ENCODE results near the gene MAP6D1.

DNA sequence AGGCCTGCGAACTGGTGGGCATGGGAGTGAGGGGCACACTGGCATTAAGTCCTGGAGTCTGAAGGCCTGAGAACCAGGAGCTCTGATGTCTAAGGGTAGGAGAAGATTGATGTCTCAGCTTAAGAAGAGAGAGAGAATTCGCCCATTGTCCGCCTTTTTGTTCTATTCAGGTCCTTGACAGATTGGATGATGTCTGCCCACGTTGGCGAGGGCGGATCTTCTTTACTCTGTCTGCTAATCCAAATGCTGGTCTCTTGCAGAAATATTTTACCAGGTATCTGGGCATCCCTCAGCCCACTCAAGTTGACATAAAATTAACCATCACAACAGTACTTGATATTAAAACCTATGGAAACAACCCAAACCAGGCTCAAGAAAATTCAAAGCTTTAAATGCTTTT lies 44.1 kb downstream of the MAP6D1 start:
- TF ChIP-seq POLR2AphosphoS5 (IDR thresholded peaks at IDR 0.05) (no peak), EP300 (conservative IDR thresholded peaks at IDR 0.05; ENCODE audit: poor library complexity, severe bottlenecking) (no peak), CTCF (IDR thresholded peaks at IDR 0.05; ENCODE audit: poor library complexity, severe bottlenecking) (no peak), TAF1 (IDR thresholded peaks at IDR 0.05; ENCODE audit: low read depth) (no peak), RAD21 (conservative IDR thresholded peaks at IDR 0.05) (no peak), MXI1 (conservative IDR thresholded peaks at IDR 0.05; ENCODE audit: poor library complexity, severe bottlenecking) (no peak)
- TF ChIP-seq, protein P1, sequence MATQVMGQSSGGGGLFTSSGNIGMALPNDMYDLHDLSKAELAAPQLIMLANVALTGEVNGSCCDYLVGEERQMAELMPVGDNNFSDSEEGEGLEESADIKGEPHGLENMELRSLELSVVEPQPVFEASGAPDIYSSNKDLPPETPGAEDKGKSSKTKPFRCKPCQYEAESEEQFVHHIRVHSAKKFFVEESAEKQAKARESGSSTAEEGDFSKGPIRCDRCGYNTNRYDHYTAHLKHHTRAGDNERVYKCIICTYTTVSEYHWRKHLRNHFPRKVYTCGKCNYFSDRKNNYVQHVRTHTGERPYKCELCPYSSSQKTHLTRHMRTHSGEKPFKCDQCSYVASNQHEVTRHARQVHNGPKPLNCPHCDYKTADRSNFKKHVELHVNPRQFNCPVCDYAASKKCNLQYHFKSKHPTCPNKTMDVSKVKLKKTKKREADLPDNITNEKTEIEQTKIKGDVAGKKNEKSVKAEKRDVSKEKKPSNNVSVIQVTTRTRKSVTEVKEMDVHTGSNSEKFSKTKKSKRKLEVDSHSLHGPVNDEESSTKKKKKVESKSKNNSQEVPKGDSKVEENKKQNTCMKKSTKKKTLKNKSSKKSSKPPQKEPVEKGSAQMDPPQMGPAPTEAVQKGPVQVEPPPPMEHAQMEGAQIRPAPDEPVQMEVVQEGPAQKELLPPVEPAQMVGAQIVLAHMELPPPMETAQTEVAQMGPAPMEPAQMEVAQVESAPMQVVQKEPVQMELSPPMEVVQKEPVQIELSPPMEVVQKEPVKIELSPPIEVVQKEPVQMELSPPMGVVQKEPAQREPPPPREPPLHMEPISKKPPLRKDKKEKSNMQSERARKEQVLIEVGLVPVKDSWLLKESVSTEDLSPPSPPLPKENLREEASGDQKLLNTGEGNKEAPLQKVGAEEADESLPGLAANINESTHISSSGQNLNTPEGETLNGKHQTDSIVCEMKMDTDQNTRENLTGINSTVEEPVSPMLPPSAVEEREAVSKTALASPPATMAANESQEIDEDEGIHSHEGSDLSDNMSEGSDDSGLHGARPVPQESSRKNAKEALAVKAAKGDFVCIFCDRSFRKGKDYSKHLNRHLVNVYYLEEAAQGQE (IDR thresholded peaks at IDR 0.05; ENCODE audit: borderline replicate concordance) = no peak

All from neural cell (in vitro differentiated cells).